Colonic mucosa (tissue), 4 donors: ENCODE results near the gene PAAF1. TPM values are rescaled to one million over a fixed set of nuclear protein-coding genes. Genes with fewer than 3 reads are reported as not detected.

ENCODE experiments used
- DNase-seq: peaks from one replicate; pipeline ENCODE4 v3.0.0-alpha.2; 2020
- H3K27ac ChIP-seq: fragments of 200-600 bp; one replicate; pipeline ENCODE4 v1.8.0; 2021
- H3K27me3 ChIP-seq: fragments of 200-600 bp; one replicate; pipeline ENCODE4 v1.8.0; 2021
- H3K36me3 ChIP-seq: fragments of 200-600 bp; one replicate; pipeline ENCODE4 v1.8.0; 2021
- H3K4me1 ChIP-seq: fragments of 200-600 bp; one replicate; pipeline ENCODE4 v1.8.0; 2021; ENCODE audit warnings: mild to moderate bottlenecking
- H3K4me3 ChIP-seq: fragments of 200-600 bp; one replicate; pipeline ENCODE4 v1.8.0; 2021
- H3K9ac ChIP-seq, 2 donors: one replicate each; pipeline ENCODE4 v1.7.0; 2013; ENCODE audit warnings: control low read depth in 2 of 2, low read depth in 2 of 2, low read length in 2 of 2
- H3K9me3 ChIP-seq: fragments of 200-600 bp; one replicate; pipeline ENCODE4 v1.8.0; 2021
- intact Hi-C: fragments of 100-400 bp; cut with DNase I; formaldehyde crosslinking; loops from one replicate; pipeline ENCODE4 v1.14.1; 2022
- total RNA-seq, 2 donors: library from RNA; stranded (reverse); fragmentation: NEBNext Ultra II Directional in 1 of 2; extraction: Animal tissue kit (Norgen Biotek cat#: 25700) in 1 of 2; gene quantifications; one replicate each; pipeline ENCODE4 v1.2.1, GENCODE V29; 2021
- TF ChIP-seq, protein P1 (sequence below): fragments of 200-600 bp; IDR thresholded peaks from one replicate; pipeline ENCODE4 v1.8.0; 2022; ENCODE audit warnings: antibody characterized with exemption, mild to moderate bottlenecking
- donor health status: healthy.
- donor health status: DM: no; HTN: no; CAD: no.
- donor health status: DM: no; HTN: no; CAD: no.

PAAF1 gene
- total RNA-seq, 2 donors from 2014 or later = 13.2 to 17.8 TPM

DNA sequence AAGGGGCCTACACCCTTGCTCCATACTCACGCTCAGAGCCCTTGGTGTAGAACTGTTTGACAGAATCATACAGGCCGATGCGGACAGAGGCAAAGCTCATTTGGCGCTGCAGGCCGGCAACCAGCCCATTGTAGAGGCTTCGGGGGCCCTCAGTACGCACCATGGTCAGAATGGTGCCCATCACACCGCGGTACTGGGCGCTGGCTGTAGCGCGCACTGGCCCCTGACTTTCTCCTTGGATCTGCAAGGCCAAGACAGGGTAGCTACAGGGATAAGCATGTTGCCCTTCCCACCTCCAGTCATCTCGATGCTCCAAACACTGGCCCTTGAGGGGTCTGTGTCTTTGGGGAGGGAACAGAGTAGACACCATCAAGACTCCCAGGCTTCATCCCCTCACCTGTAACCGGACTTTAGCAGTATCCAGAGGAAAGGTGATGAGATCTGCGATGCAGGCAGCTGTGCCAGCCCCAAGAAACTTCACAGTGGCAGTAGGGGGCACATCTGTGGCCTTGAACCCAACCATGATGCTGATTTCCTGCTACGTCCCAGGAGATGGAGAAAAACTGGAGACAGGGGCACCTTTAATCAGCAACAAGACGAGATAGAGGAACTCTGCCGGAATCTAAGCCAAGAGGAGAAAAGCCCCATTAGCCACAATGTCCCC lies 101.2 kb downstream of the PAAF1 start:
- intact Hi-C loops = no loop called here
- Histone ChIP-seq H3K27me3 (no peaks in the 10 kb centered on the region), H3K36me3 (peaks cover 18% of the 10 kb centered on the region), H3K9me3 (no peaks in the 10 kb centered on the region), H3K9ac (no peak overlapping the region), H3K4me1 (peaks cover 14% of the 10 kb centered on the region), H3K4me3 (no peak overlapping the region), H3K27ac (no peak overlapping the region)
- DNase-seq = no peak
- TF ChIP-seq, protein P1, sequence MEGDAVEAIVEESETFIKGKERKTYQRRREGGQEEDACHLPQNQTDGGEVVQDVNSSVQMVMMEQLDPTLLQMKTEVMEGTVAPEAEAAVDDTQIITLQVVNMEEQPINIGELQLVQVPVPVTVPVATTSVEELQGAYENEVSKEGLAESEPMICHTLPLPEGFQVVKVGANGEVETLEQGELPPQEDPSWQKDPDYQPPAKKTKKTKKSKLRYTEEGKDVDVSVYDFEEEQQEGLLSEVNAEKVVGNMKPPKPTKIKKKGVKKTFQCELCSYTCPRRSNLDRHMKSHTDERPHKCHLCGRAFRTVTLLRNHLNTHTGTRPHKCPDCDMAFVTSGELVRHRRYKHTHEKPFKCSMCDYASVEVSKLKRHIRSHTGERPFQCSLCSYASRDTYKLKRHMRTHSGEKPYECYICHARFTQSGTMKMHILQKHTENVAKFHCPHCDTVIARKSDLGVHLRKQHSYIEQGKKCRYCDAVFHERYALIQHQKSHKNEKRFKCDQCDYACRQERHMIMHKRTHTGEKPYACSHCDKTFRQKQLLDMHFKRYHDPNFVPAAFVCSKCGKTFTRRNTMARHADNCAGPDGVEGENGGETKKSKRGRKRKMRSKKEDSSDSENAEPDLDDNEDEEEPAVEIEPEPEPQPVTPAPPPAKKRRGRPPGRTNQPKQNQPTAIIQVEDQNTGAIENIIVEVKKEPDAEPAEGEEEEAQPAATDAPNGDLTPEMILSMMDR = no peak

- H3K36me3 ChIP-seq = peaks cover 18% of the 10 kb centered on the region
- intact Hi-C loops = no loop called here
- H3K27ac ChIP-seq = no peak overlapping the region
Observed at GRCh38 chr11:73978576-73979086, 101.8 kb downstream of the PAAF1 start.

GRCh38 chr11:73980001-73980961 lies 103.5 kb downstream of the PAAF1 start:
- Histone ChIP-seq H3K36me3 (peaks cover 17% of the 10 kb centered on the region), H3K9me3 (no peaks in the 10 kb centered on the region), H3K4me1 (peaks cover 7% of the 10 kb centered on the region), H3K4me3 (peak overlapping the region; percentile 53), H3K9ac (peak overlapping the region in 1 of 2 donors; percentile 74), H3K27me3 (no peaks in the 10 kb centered on the region), H3K27ac (peak overlapping the region; percentile 69)
- peak; percentile 83 for DNase-seq
- intact Hi-C loops = no loop called here
- TF ChIP-seq, protein P1 = no peak

More at GRCh38 chr11:73978576-73979086, 101.8 kb downstream of the PAAF1 start:
- Histone ChIP-seq H3K9ac (peak overlapping the region in 1 of 2 donors; percentile 5), H3K9me3 (no peaks in the 10 kb centered on the region), H3K27me3 (no peaks in the 10 kb centered on the region), H3K4me3 (no peak overlapping the region), H3K4me1 (peaks cover 10% of the 10 kb centered on the region)
- TF ChIP-seq, protein P1 = no peak
- no peak for DNase-seq

Other genes starting within 250 kb of the PAAF1 start
- 10 to 100 TPM; 12.3 to 20.1 TPM for gene PLEKHB1, start 230.4 kb upstream of the PAAF1 start, total RNA-seq
- 100 to 1,000 TPM; 160 to 198 TPM for gene RAB6A, start 115.9 kb upstream of the PAAF1 start, total RNA-seq
- gene MRPL48, start 89.1 kb upstream of the PAAF1 start, total RNA-seq = 10 to 100 TPM; 44.4 to 49.8 TPM
- 100 to 1,000 TPM in 1 of 2 donors, 10 to 100 TPM in 1; 60.8 to 111 TPM for gene COA4, start 153 bp upstream of the PAAF1 start, total RNA-seq
- not detected for gene DNAJB13, start 74.0 kb downstream of the PAAF1 start, total RNA-seq
- gene UCP2, start 105.8 kb downstream of the PAAF1 start, total RNA-seq = 10 to 100 TPM; 43.0 to 64.0 TPM
- 1 to 10 TPM in 1 of 2 donors, under 1 TPM in 1; 0.66 to 1.5 TPM for gene UCP3, start 132.1 kb downstream of the PAAF1 start, total RNA-seq